SK-N-SH treated with all-trans-retinoic acid at 6 μM for 48 hours (cell line): ENCODE results near the gene GATM.

ENCODE experiments used
- CREB5 ChIP-seq: fragments of 250-450 bp; sonication (Bioruptor Pico); IDR thresholded peaks from 2 replicates; pipeline ENCODE4 v1.5.1; 2020; ENCODE audit warnings: low read depth, mild to moderate bottlenecking, moderate library complexity
- GLIS3 ChIP-seq: fragments of 250-450 bp; sonication (Bioruptor Pico); IDR thresholded peaks from 2 replicates; pipeline ENCODE4 v1.5.0; 2020; ENCODE audit warnings: mild to moderate bottlenecking, moderate library complexity
- PATZ1 ChIP-seq: fragments of 250-450 bp; sonication (Bioruptor Pico); IDR thresholded peaks from 2 replicates; pipeline ENCODE4 v1.8.0; 2020; ENCODE audit warnings: mild to moderate bottlenecking, moderate library complexity, borderline replicate concordance

GRCh38 chr15:45328663-45329062 is 49.7 kb downstream of the GATM start:
- TF ChIP-seq GLIS3 (CRISPR knock-in tag) (no peak), CREB5 (CRISPR knock-in tag) (no peak), PATZ1 (CRISPR knock-in tag) (no peak)
